H1 (cell line): ENCODE data around the gene PPP1R13B. TPM values are rescaled to one million over a fixed set of nuclear protein-coding genes. Genes with fewer than 3 reads are reported as not detected.

ENCODE experiments used
- CTCF ChIA-PET: fragments of 300-600 bp; sonication (Branson Sonifier 250); formaldehyde crosslinking; loops from one replicate; lab custom pipeline; 2021; ENCODE audit not compliant: partially characterized antibody; lab: Charles Lee
- POLR2A ChIA-PET: fragments of 300-600 bp; sonication (Branson Sonifier 250); formaldehyde crosslinking; loops from one replicate; lab custom pipeline; 2021; ENCODE audit warnings: inconsistent platforms; ENCODE audit not compliant: partially characterized antibody; lab: Charles Lee
- DNase-seq, 2 experiments: peaks; one replicate each; pipeline versions ENCODE4 v3.0.0 to v3.0.0-alpha.2; 2010 to 2022; ENCODE audit warnings: low spot score in 2 of 2, low read depth in 1 of 2, mixed read lengths in 1 of 2
- FAIRE-seq: peaks from 2 replicates; lab custom pipeline; 2011; peaks lifted over from hg19 to GRCh38; lab: Jason Lieb, UNC
- H2AFZ ChIP-seq: 2 replicates; pipeline ENCODE4 v1.8.1; 2012; ENCODE audit warnings: low read length, inconsistent platforms
- H2AK5ac ChIP-seq: 2 replicates; pipeline ENCODE4 v1.6.1; 2013; ENCODE audit warnings: low read depth, low read length
- H2BK120ac ChIP-seq: replicated peaks from 2 replicates; pipeline ENCODE3; 2013; ENCODE audit warnings: low read depth, low read length, inconsistent platforms
- H2BK12ac ChIP-seq: 2 replicates; pipeline ENCODE4 v1.6.1; 2013; ENCODE audit warnings: low read depth, low read length
- H2BK15ac ChIP-seq: 2 replicates; pipeline ENCODE4 v1.6.1; 2013; ENCODE audit warnings: low read length
- H2BK20ac ChIP-seq: 2 replicates; pipeline ENCODE4 v1.6.1; 2013; ENCODE audit warnings: low read length
- H2BK5ac ChIP-seq: 2 replicates; pipeline ENCODE4 v1.6.1; 2013; ENCODE audit warnings: low read depth, low read length
- H3K14ac ChIP-seq: 2 replicates; pipeline ENCODE4 v1.6.1; 2013; ENCODE audit warnings: inconsistent platforms; ENCODE audit not compliant: insufficient read length
- H3K18ac ChIP-seq: 2 replicates; pipeline ENCODE4 v1.6.1; 2013; ENCODE audit warnings: low read length; ENCODE audit errors: extremely low read depth
- H3K23ac ChIP-seq: 2 replicates; pipeline ENCODE4 v1.6.1; 2013; ENCODE audit warnings: inconsistent platforms; ENCODE audit not compliant: insufficient read length
- H3K23me2 ChIP-seq: 2 replicates; pipeline ENCODE4 v1.6.1; 2013; ENCODE audit warnings: low read depth, low read length
- H3K27ac ChIP-seq: 2 replicates; pipeline ENCODE4 v1.6.1; 2011; ENCODE audit warnings: low read depth, low read length, inconsistent platforms
- H3K27me3 ChIP-seq, 4 experiments: replicated peaks in 1 of 4; 1 replicate in 1 of 4; 2 replicates in 3 of 4; pipeline versions ENCODE4 v1.6.1 to v1.8.1; 2011 to 2013; ENCODE audit warnings: low read length in 3 of 4, mild to moderate bottlenecking in 3 of 4, inconsistent platforms in 2 of 4, mixed read lengths in 2 of 4, moderate library complexity in 1 of 4; ENCODE audit not compliant: control insufficient read depth in 3 of 4, insufficient read depth in 3 of 4; ENCODE audit errors: extremely low read depth in 1 of 4
- H3K36me3 ChIP-seq, 4 experiments: 2 replicates each; pipeline versions ENCODE4 v1.6.1 to v1.8.1; 2011 to 2013; ENCODE audit warnings: mild to moderate bottlenecking in 4 of 4, low read length in 3 of 4, moderate library complexity in 2 of 4, control low read depth in 1 of 4, inconsistent platforms in 1 of 4; ENCODE audit not compliant: insufficient read depth in 4 of 4, control insufficient read depth in 2 of 4
- H3K4ac ChIP-seq: replicated peaks from 2 replicates; pipeline ENCODE3; 2013; ENCODE audit warnings: low read length, low read depth, mixed read lengths, inconsistent platforms; ENCODE audit not compliant: insufficient read length
- H3K4me1 ChIP-seq, 4 experiments: replicated peaks in 1 of 4; 1 replicate in 1 of 4; 2 replicates in 3 of 4; pipeline versions ENCODE4 v1.6.1 to v1.8.1; 2011 to 2013; ENCODE audit warnings: low read length in 3 of 4, inconsistent platforms in 2 of 4, mixed read lengths in 1 of 4; ENCODE audit not compliant: insufficient read depth in 4 of 4, control insufficient read depth in 3 of 4
- H3K4me2 ChIP-seq, 2 experiments: 2 replicates each; pipeline versions ENCODE4 v1.6.1 to v1.8.1; 2011 to 2013; ENCODE audit warnings: low read depth in 2 of 2, low read length in 2 of 2, control low read depth in 1 of 2, inconsistent platforms in 1 of 2, mild to moderate bottlenecking in 1 of 2; ENCODE audit not compliant: insufficient read depth in 1 of 2
- H3K4me3 ChIP-seq, 4 experiments: fragments of 200-600, 300-600 bp in 1 of 4; sonication (generic), shearing (Covaris generic), sonication (Bioruptor Twin) in 1 of 4; 2 replicates each; pipeline versions ENCODE4 v1.5.1 to v1.8.1; 2011 to 2016; ENCODE audit warnings: low read length in 4 of 4, low read depth in 3 of 4, control low read depth in 2 of 4, inconsistent platforms in 2 of 4, mild to moderate bottlenecking in 2 of 4, mixed read lengths in 1 of 4, moderate library complexity in 1 of 4; ENCODE audit not compliant: insufficient read depth in 2 of 4; ENCODE audit errors: extremely low read depth in 1 of 4
- H3K56ac ChIP-seq: replicated peaks from 2 replicates; pipeline ENCODE3; 2013; ENCODE audit warnings: low read depth, mild to moderate bottlenecking, mixed read lengths, low read length, inconsistent platforms; ENCODE audit not compliant: insufficient read length
- H3K79me1 ChIP-seq: 2 replicates; pipeline ENCODE4 v1.6.1; 2013; ENCODE audit warnings: low read depth, low read length, control low read depth
- H3K79me2 ChIP-seq, 2 experiments: 2 replicates each; pipeline versions ENCODE4 v1.6.1 to v1.8.1; 2012 to 2013; ENCODE audit warnings: low read length in 2 of 2, mild to moderate bottlenecking in 2 of 2, inconsistent platforms in 1 of 2; ENCODE audit not compliant: insufficient read depth in 2 of 2, control insufficient read depth in 1 of 2
- H3K9ac ChIP-seq, 4 experiments: replicated peaks in 1 of 4; 1 replicate in 1 of 4; 2 replicates in 3 of 4; pipeline versions ENCODE4 v1.6.1 to v1.8.1; 2011 to 2013; ENCODE audit warnings: low read depth in 3 of 4, low read length in 3 of 4, control low read depth in 2 of 4, mild to moderate bottlenecking in 2 of 4, moderate library complexity in 2 of 4, inconsistent platforms in 1 of 4; ENCODE audit errors: extremely low read depth in 1 of 4
- H3K9me3 ChIP-seq, 2 experiments: 2 replicates each; pipeline versions ENCODE4 v1.6.1 to v1.8.1; 2012 to 2013; ENCODE audit warnings: mild to moderate bottlenecking in 2 of 2, moderate library complexity in 2 of 2, control low read depth in 1 of 2, inconsistent platforms in 1 of 2, low read depth in 1 of 2, low read length in 1 of 2, mixed read lengths in 1 of 2; ENCODE audit not compliant: insufficient read depth in 2 of 2
- H4K20me1 ChIP-seq, 2 experiments: replicated peaks in 1 of 2; 2 replicates each; pipeline versions ENCODE3 to v1.8.1; 2011 to 2013; ENCODE audit warnings: inconsistent platforms in 2 of 2, low read length in 2 of 2, mild to moderate bottlenecking in 1 of 2; ENCODE audit not compliant: insufficient read depth in 2 of 2, control insufficient read depth in 1 of 2
- H4K5ac ChIP-seq: 2 replicates; pipeline ENCODE4 v1.6.1; 2013; ENCODE audit warnings: low read length, low read depth, mixed read lengths, inconsistent platforms; ENCODE audit not compliant: insufficient read length
- H4K8ac ChIP-seq: 2 replicates; pipeline ENCODE4 v1.8.0; 2013; ENCODE audit warnings: mild to moderate bottlenecking, moderate library complexity, low read length, inconsistent platforms; ENCODE audit not compliant: insufficient read depth; ENCODE audit errors: extremely low read depth
- H4K91ac ChIP-seq: replicated peaks from 2 replicates; pipeline ENCODE3; 2013; ENCODE audit warnings: low read length, mixed read lengths, inconsistent platforms; ENCODE audit not compliant: insufficient read length
- ASH2L ChIP-seq: fragments of 200-600, 300-600 bp; sonication (generic); IDR thresholded peaks from one replicate; pipeline ENCODE4 v1.7.1; 2017; ENCODE audit warnings: low read length
- CBX8 ChIP-seq: fragments of 300-800, 300-1000 bp; sonication (generic); IDR thresholded peaks from 2 replicates; pipeline ENCODE4 v1.7.1; 2016; ENCODE audit warnings: low read depth, low read length, borderline replicate concordance
- EP300 ChIP-seq, 2 experiments: IDR thresholded peaks; 1 replicate in 1 of 2; 2 replicates in 1 of 2; pipeline ENCODE4 v1.6.1; 2011 to 2012; ENCODE audit warnings: low read depth in 2 of 2, low read length in 2 of 2, mild to moderate bottlenecking in 2 of 2, borderline replicate concordance in 1 of 2, inconsistent platforms in 1 of 2, moderate library complexity in 1 of 2
- RBBP5 ChIP-seq: IDR thresholded peaks from 2 replicates; pipeline ENCODE4 v1.7.1; 2012; ENCODE audit warnings: low read depth, mild to moderate bottlenecking, inconsistent platforms, low read length, moderate library complexity, borderline replicate concordance
- SIX5 ChIP-seq: IDR thresholded peaks from 2 replicates; pipeline ENCODE4 v1.6.1; 2011; ENCODE audit warnings: mild to moderate bottlenecking, low read depth, low read length
- TCF12 ChIP-seq: IDR thresholded peaks from 2 replicates; pipeline ENCODE4 v1.6.1; 2011; ENCODE audit warnings: low read depth, mild to moderate bottlenecking, low read length
- ZNF274 ChIP-seq: IDR thresholded peaks from 2 replicates; pipeline ENCODE4 v1.7.0; 2012; ENCODE audit warnings: low read length, borderline replicate concordance; ENCODE audit errors: extremely low read depth
- WGBS, 2 experiments: shearing (Covaris generic) in 1 of 2; methylation state at CpG; one replicate each; pipeline versions ENCODE4 v1.1.6 to v1.1.7; 2013 to 2015; ENCODE audit warnings: low lambda C conversion rate in 2 of 2, mixed read lengths in 2 of 2, inconsistent platforms in 1 of 2, low coverage in 1 of 2, missing lambda C conversion rate in 1 of 2; ENCODE audit not compliant: insufficient replicate concordance in 2 of 2, insufficient coverage in 1 of 2, insufficient read length in 1 of 2; ENCODE audit errors: extremely low coverage in 1 of 2, missing lambda C conversion rate in 1 of 2; 5-methylcytosine and 5-hydroxymethylcytosine counted together
- polyA plus RNA-seq, 7 experiments: library from polyadenylated mRNA; depleted of rRNA in 3 of 7; stranded (reverse) in 5 of 7; unstranded in 2 of 7; fragments of >200 nt in 5 of 7; fragments of 200-250 nt in 2 of 7; gene quantifications; 1 replicate in 5 of 7; 2 replicates in 1 of 7; 4 replicates in 1 of 7; pipeline versions ENCODE4 v1.2.1 to v1.2.3, GENCODE V29; 2011 to 2013; ENCODE audit warnings: missing spikeins in 2 of 7, mixed read lengths in 2 of 7
- total RNA-seq: library from RNA; stranded (reverse); fragmentation: NEBNext Ultra II Directional; extraction: Animal tissue kit (Norgen Biotek cat#: 25700); gene quantifications from 2 replicates; pipeline ENCODE4 v1.2.1, GENCODE V29; 2021

The PPP1R13B gene
- total and polyA plus RNA-seq, 2 of the 8 experiments (the other 6 are each of a cell fraction or from before 2014, with no cell fraction given): 2.6 to 8.9 TPM

DNA sequence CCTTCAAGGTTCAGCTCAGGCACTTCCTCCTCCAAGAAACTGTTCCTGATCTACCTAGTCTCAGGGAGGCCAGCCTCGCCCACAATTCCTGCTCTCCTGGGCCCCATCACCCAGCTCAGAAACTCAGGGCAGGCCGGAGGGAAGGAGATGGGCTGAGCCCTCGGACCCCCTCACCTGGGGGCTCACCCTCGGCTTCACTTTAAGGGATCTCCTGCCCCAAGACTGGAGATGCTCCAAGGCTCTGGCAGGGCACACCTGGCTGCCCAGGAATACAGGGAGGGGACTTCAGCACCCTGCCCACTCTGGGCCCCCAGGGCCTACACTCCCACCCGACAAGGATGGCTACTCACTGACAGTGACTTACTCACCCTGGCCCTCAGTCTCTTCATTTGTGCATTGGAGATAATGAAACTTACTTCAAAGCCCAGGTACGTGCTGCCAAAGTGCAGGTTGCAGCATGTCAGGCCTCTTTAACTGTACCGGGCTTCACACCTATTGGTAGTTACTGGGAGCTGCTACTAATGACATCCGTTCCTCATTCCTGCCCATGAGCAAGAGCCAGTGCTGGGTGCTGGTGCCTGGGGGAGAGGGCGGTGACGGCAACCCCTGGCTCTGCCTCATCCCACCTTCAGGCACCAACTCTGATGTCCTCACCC is 21.0 kb upstream of the PPP1R13B start:
- H2BK20ac ChIP-seq: no peak overlapping the region
- no peak for TF ChIP-seq RBBP5
- TF ChIP-seq ZNF274: no peak
- TF ChIP-seq TCF12: no peak
- no peak for TF ChIP-seq ASH2L
- no peak for TF ChIP-seq SIX5
- TF ChIP-seq EP300 (IDR thresholded peaks at IDR 0.05; ENCODE audit: borderline replicate concordance in 1 of 2, low read depth in 2 of 2, low read length in 2 of 2): no peak
- no peak for TF ChIP-seq CBX8
- TF ChIP-seq, all 59 proteins: peak for 0
- H3K23ac ChIP-seq: no peak overlapping the region
- WGBS, 2 experiments: 83% methylated on average over 8 of the region's 10 CpGs; no CpG with 5 or more reads in 1 of the 2 experiments
- DNase-seq: no peak
- no peak overlapping the region for H3K4me2 ChIP-seq
- H3K79me1 ChIP-seq: no peaks in the 10 kb centered on the region
- H4K20me1 ChIP-seq: no peaks in the 10 kb centered on the region
- no peak overlapping the region for H3K56ac ChIP-seq
- no peak overlapping the region for H2BK5ac ChIP-seq
- H2AFZ ChIP-seq: no peak overlapping the region
- no peak overlapping the region for H2BK120ac ChIP-seq
- peak overlapping the region; percentile 32; the same call in 1 of the 2 replicates for H3K18ac ChIP-seq
- H3K79me2 ChIP-seq: no peaks in the 10 kb centered on the region
- H3K36me3 ChIP-seq: no peaks in the 10 kb centered on the region
- no peak overlapping the region for H3K4me3 ChIP-seq
- no peak overlapping the region for H3K9ac ChIP-seq
- H3K27ac ChIP-seq: no peak overlapping the region
- H3K14ac ChIP-seq: no peak overlapping the region
- H3K27me3 ChIP-seq: no peaks in the 10 kb centered on the region; a peak in 1 of 7 replicates
- no peak for FAIRE-seq
- no peak overlapping the region for H3K4ac ChIP-seq
- POLR2A ChIA-PET: interaction anchor here (0.7 to 1.5 kb wide), 3 partner anchors 10 to 49 kb away, joined by 3 to 4 read pairs (median 4); no protein-coding TSS in a partner anchor
- H4K91ac ChIP-seq: no peak overlapping the region
- CTCF ChIA-PET: interaction anchor here (0.9 to 3.6 kb wide), 8 partner anchors 10 to 95 kb away, joined by 3 to 16 read pairs (median 4); no protein-coding TSS in a partner anchor
- 0 out of 2 replicates have a peak overlapping the region, but pooled peaks have one; percentile 81 for H2BK15ac ChIP-seq
- H4K5ac ChIP-seq: no peak overlapping the region
- no peaks in the 10 kb centered on the region for H3K9me3 ChIP-seq
- H3K23me2 ChIP-seq: peaks cover 2% of the 10 kb centered on the region; the same call in 1 of the 2 replicates
- H2AK5ac ChIP-seq: no peak overlapping the region; the same call in 1 of the 2 replicates
- H2BK12ac ChIP-seq: peak overlapping the region; percentile 84; the same call in 1 of the 2 replicates
- no peak overlapping the region for H4K8ac ChIP-seq
- H3K4me1 ChIP-seq: peaks cover 4 to 14% (median 9%) of the 10 kb centered on the region in 4 experiments
